HG03066 (cell line): ENCODE data around the gene UBE2G1.
"Not testable (repeated sequence)": the region's sequence is repeated elsewhere in the genome, so short reads cannot be mapped to it uniquely, and the experiment has no call there.

Experiments used
- ATAC-seq: cut with Tn5 transposase; IDR thresholded peaks from one replicate; pipeline ENCODE4 v1.9.1; 2021; ENCODE audit warnings: low read depth; ENCODE audit not compliant: unreplicated experiment

The UBE2G1 gene

GRCh38 chr17:4375796-4376440 is 9.4 kb upstream of the UBE2G1 start:
- not testable (repeated sequence) for ATAC-seq

GRCh38 chr17:4375039-4375748 is 8.7 kb upstream of the UBE2G1 start:
- ATAC-seq = peak; percentile 82

- ATAC-seq = no peak
These were observed 3.2 kb upstream of the UBE2G1 start for GRCh38 chr17:4369557-4370230.

GRCh38 chr17:4368341-4368740 is 1.9 kb upstream of the UBE2G1 start:
- no peak for ATAC-seq

- not testable (repeated sequence) for ATAC-seq
These were observed 702 bp upstream of the UBE2G1 start for GRCh38 chr17:4367177-4367576.

- ATAC-seq = peak; percentile 13
These were observed 698 bp downstream of the UBE2G1 start for GRCh38 chr17:4365628-4366326.

- ATAC-seq = peak; percentile 37
These were observed 1.3 kb downstream of the UBE2G1 start for GRCh38 chr17:4365103-4365627.

- no peak for ATAC-seq
These were observed 1.8 kb downstream of the UBE2G1 start for GRCh38 chr17:4364622-4365041.

GRCh38 chr17:4362141-4362540 is 4.3 kb downstream of the UBE2G1 start:
- ATAC-seq = no peak

- ATAC-seq = no peak
These were observed 8.3 kb downstream of the UBE2G1 start for GRCh38 chr17:4358154-4358553.

- no peak for ATAC-seq
These were observed 8.8 kb downstream of the UBE2G1 start for GRCh38 chr17:4357671-4358070.

- no peak for ATAC-seq
These were observed 9.3 kb downstream of the UBE2G1 start for GRCh38 chr17:4357030-4357628.

- no peak for ATAC-seq
These were observed 11.5 kb downstream of the UBE2G1 start for GRCh38 chr17:4354862-4355514.

GRCh38 chr17:4354206-4354605 is 12.3 kb downstream of the UBE2G1 start:
- ATAC-seq = no peak

GRCh38 chr17:4350214-4350613 is 16.3 kb downstream of the UBE2G1 start:
- not testable (repeated sequence) for ATAC-seq

GRCh38 chr17:4345581-4346252 is 20.8 kb downstream of the UBE2G1 start:
- ATAC-seq = no peak

- no peak for ATAC-seq
These were observed 21.5 kb downstream of the UBE2G1 start for GRCh38 chr17:4344926-4345325.

GRCh38 chr17:4342535-4342934 is 23.9 kb downstream of the UBE2G1 start:
- no peak for ATAC-seq

- no peak for ATAC-seq
These were observed 24.9 kb downstream of the UBE2G1 start for GRCh38 chr17:4341616-4341977.
